ENCODE measurements around the gene ZNF93.
"Not testable (repeated sequence)": the region's sequence is repeated elsewhere in the genome, so short reads cannot be mapped to it uniquely, and the experiment has no call there.

Gene ZNF93

GRCh38 chr19:19956434-19957075 lies 55.8 kb downstream of the ZNF93 start:
- no peaks in the 10 kb centered on the region for H3K27me3 Mint-ChIP-seq
- no peak overlapping the region for H3K4me3 Mint-ChIP-seq
- peaks cover 5% of the 10 kb centered on the region for H3K4me1 Mint-ChIP-seq
- DNase-seq (ENCODE audit: low spot score in 2 of 2) (no peak), ATAC-seq (ENCODE audit: low read depth) (no peak)
- H3K36me3 Mint-ChIP-seq: no peaks in the 10 kb centered on the region
- no peaks in the 10 kb centered on the region for H3K9me3 Mint-ChIP-seq
- H3K27ac Mint-ChIP-seq: no peak overlapping the region

- not testable (repeated sequence) for H3K36me3 Mint-ChIP-seq; H3K27me3 Mint-ChIP-seq; DNase-seq (ENCODE audit: low spot score in 2 of 2); H3K4me3 Mint-ChIP-seq; H3K9me3 Mint-ChIP-seq; ATAC-seq (ENCODE audit: low read depth); H3K4me1 Mint-ChIP-seq; H3K27ac Mint-ChIP-seq
Measured at GRCh38 chr19:19957766-19958165, 57.0 kb downstream of the ZNF93 start.

- ATAC-seq (ENCODE audit: low read depth); H3K9me3 Mint-ChIP-seq; H3K4me1 Mint-ChIP-seq; H3K36me3 Mint-ChIP-seq; H3K27ac Mint-ChIP-seq; H3K27me3 Mint-ChIP-seq: not testable (repeated sequence)
- H3K4me3 Mint-ChIP-seq: peak overlapping the region; percentile 46
- peak; percentile 66 to 69 for DNase-seq (ENCODE audit: low spot score in 2 of 2)
Measured at GRCh38 chr19:19959151-19959799, 58.5 kb downstream of the ZNF93 start.

GRCh38 chr19:19964416-19964815 lies 63.7 kb downstream of the ZNF93 start:
- no peaks in the 10 kb centered on the region for H3K27me3 Mint-ChIP-seq
- H3K4me3 Mint-ChIP-seq: no peak overlapping the region
- ATAC-seq (ENCODE audit: low read depth): no peak

GRCh38 chr19:19966126-19966525 lies 65.4 kb downstream of the ZNF93 start:
- H3K36me3 Mint-ChIP-seq; H3K4me1 Mint-ChIP-seq; H3K4me3 Mint-ChIP-seq; H3K27me3 Mint-ChIP-seq; DNase-seq (ENCODE audit: low spot score in 2 of 2); ATAC-seq (ENCODE audit: low read depth); H3K27ac Mint-ChIP-seq: not testable (repeated sequence)
- peaks cover 20% of the 10 kb centered on the region for H3K9me3 Mint-ChIP-seq

More at GRCh38 chr19:19964416-19964815, 63.7 kb downstream of the ZNF93 start:
- no peaks in the 10 kb centered on the region for H3K4me1 Mint-ChIP-seq
- H3K27ac Mint-ChIP-seq: no peak overlapping the region
- no peak for DNase-seq (ENCODE audit: low spot score in 2 of 2)
- peaks cover 18% of the 10 kb centered on the region for H3K9me3 Mint-ChIP-seq
- peaks cover 4% of the 10 kb centered on the region for H3K36me3 Mint-ChIP-seq

- no peak for DNase-seq (ENCODE audit: low spot score in 2 of 2)
- ATAC-seq (ENCODE audit: low read depth): no peak
- Mint-ChIP-seq H3K36me3 (peaks cover 4% of the 10 kb centered on the region), H3K27me3 (no peaks in the 10 kb centered on the region), H3K27ac (peak overlapping the region; percentile 25), H3K9me3 (peaks cover 20% of the 10 kb centered on the region), H3K4me1 (no peaks in the 10 kb centered on the region), H3K4me3 (no peak overlapping the region)
Measured at GRCh38 chr19:19966862-19967261, 66.1 kb downstream of the ZNF93 start.
